K562 (cell line): Measurements from ENCODE around the gene GLB1L2. TPM values are rescaled to one million over a fixed set of nuclear protein-coding genes. Genes with fewer than 3 reads are reported as not detected.

Experiments used
- ATAC-seq: fragments of 200-7000 bp; cut with Tn5 transposase; 3 replicates; pipeline ENCODE4 v1.9.1; 2020; ENCODE audit warnings: moderate library complexity
- BruUV-seq: library from RNA; stranded (reverse); fragments of 400-500 nt; replicated peaks from 2 replicates; lab custom pipeline; 2021; lab: Mats Ljungman, UMichigan
- CTCF ChIA-PET: fragments of 300-600 bp; formaldehyde crosslinking; extraction: SDS; loops from one replicate; lab custom pipeline; 2021; ENCODE audit warnings: low intra/inter-chr PET ratio; lab: Yijun Ruan, JAX
- POLR2A ChIA-PET: fragments of 300-600, 350-650 bp; sonication (Branson Sonifier 250); formaldehyde crosslinking; extraction: SDS; loops from one replicate; lab custom pipeline; 2021; ENCODE audit warnings: antibody characterized with exemption, inconsistent platforms; lab: Yijun Ruan, JAX
- DNase-seq, 4 experiments: peaks; one replicate each; pipeline versions ENCODE4 v3.0.0 to v3.0.0-alpha.2; 2011 to 2018; ENCODE audit warnings: low spot score in 3 of 4, mixed read lengths in 3 of 4; ENCODE audit errors: extremely low read depth in 1 of 4
- FAIRE-seq: peaks from 2 replicates; lab custom pipeline; 2011; peaks lifted over from hg19 to GRCh38; lab: Jason Lieb, UNC
- H2AFZ ChIP-seq: 2 replicates; pipeline ENCODE4 v1.6.0; 2011; ENCODE audit warnings: low read depth, low read length, control low read depth, inconsistent platforms
- H3K27ac ChIP-seq: fragments of 200-600 bp; 3 replicates; pipeline ENCODE4 v1.8.0; 2011; ENCODE audit warnings: low read depth, mild to moderate bottlenecking, control low read depth, inconsistent platforms, low read length, moderate library complexity, mixed read lengths; ENCODE audit errors: extremely low read depth
- H3K27me3 ChIP-seq, 2 experiments: fragments of 300-600 bp in 1 of 2; 2 replicates in 1 of 2; 3 replicates in 1 of 2; pipeline versions ENCODE4 v1.6.0 to v1.8.0; 2011; ENCODE audit warnings: inconsistent platforms in 2 of 2, low read length in 2 of 2, mild to moderate bottlenecking in 1 of 2, mixed read lengths in 1 of 2, moderate library complexity in 1 of 2; ENCODE audit not compliant: control insufficient read depth in 2 of 2, insufficient read depth in 2 of 2
- H3K36me3 ChIP-seq: fragments of 300-600 bp; 3 replicates; pipeline ENCODE4 v1.8.0; 2011; ENCODE audit warnings: mild to moderate bottlenecking, low read length, inconsistent platforms; ENCODE audit not compliant: control insufficient read depth, insufficient read depth
- H3K4me1 ChIP-seq, 2 experiments: fragments of 200-600 bp in 1 of 2; replicated peaks in 1 of 2; 2 replicates in 1 of 2; 3 replicates in 1 of 2; pipeline versions ENCODE4 v1.5.1 to v1.8.0; 2011; ENCODE audit warnings: inconsistent platforms in 2 of 2, low read length in 2 of 2, mild to moderate bottlenecking in 1 of 2, mixed read lengths in 1 of 2, moderate library complexity in 1 of 2; ENCODE audit not compliant: control insufficient read depth in 2 of 2, insufficient read depth in 2 of 2
- H3K4me2 ChIP-seq: 2 replicates; pipeline ENCODE4 v1.6.1; 2011; ENCODE audit warnings: low read length, control low read depth, inconsistent platforms, mixed read lengths; ENCODE audit not compliant: insufficient read depth
- H3K4me3 ChIP-seq: fragments of 200-600 bp; sonication (generic), shearing (Covaris generic); 2 replicates; pipeline ENCODE4 v1.5.1; 2016; ENCODE audit warnings: control low read depth, inconsistent platforms
- H3K79me2 ChIP-seq: fragments of 200-600 bp; 3 replicates; pipeline ENCODE4 v1.8.0; 2011; ENCODE audit warnings: low read length, inconsistent platforms; ENCODE audit not compliant: control insufficient read depth, insufficient read depth
- H3K9ac ChIP-seq, 2 experiments: 2 replicates each; pipeline versions ENCODE4 v1.6.0 to v1.6.1; 2011; ENCODE audit warnings: low read depth in 2 of 2, low read length in 2 of 2, control low read depth in 1 of 2, inconsistent platforms in 1 of 2, mild to moderate bottlenecking in 1 of 2, mixed read lengths in 1 of 2; ENCODE audit not compliant: insufficient read depth in 1 of 2
- H3K9me1 ChIP-seq: one replicate; pipeline ENCODE4 v1.6.0; 2011; ENCODE audit warnings: inconsistent platforms, mild to moderate bottlenecking, low read length, moderate library complexity; ENCODE audit not compliant: control insufficient read depth, insufficient read depth
- H3K9me3 ChIP-seq: replicated peaks from 2 replicates; pipeline ENCODE4 v1.5.1; 2011; ENCODE audit warnings: low read depth, low read length, inconsistent platforms; ENCODE audit not compliant: control insufficient read depth, insufficient read depth
- H4K20me1 ChIP-seq: replicated peaks from 2 replicates; pipeline ENCODE4 v1.6.1; 2011; ENCODE audit warnings: low read length, inconsistent platforms, mixed read lengths; ENCODE audit not compliant: control insufficient read depth, insufficient read depth
- KLF13 ChIP-seq: fragments of 450-650 bp; IDR thresholded peaks from 2 replicates; pipeline ENCODE4 v1.6.1; 2016; ENCODE audit warnings: missing genetic modification characterization, low read depth, mild to moderate bottlenecking, missing compliant biosample characterization, moderate library complexity, borderline replicate concordance
- TAF15 ChIP-seq: fragments of 200-400 bp; formaldehyde crosslinking; IDR thresholded peaks from 2 replicates; pipeline ENCODE4 v1.6.1; 2017; ENCODE audit warnings: mild to moderate bottlenecking, low read depth, low read length, moderate library complexity
- WGBS: fragments of 100-300 bp; shearing (Covaris generic); methylation state at CpG from one replicate; pipeline ENCODE4 v1.1.6; 2016; ENCODE audit warnings: low coverage, mixed read lengths; ENCODE audit not compliant: insufficient coverage; ENCODE audit errors: missing lambda C conversion rate; 5-methylcytosine and 5-hydroxymethylcytosine counted together
- in situ Hi-C: fragments of 300-500 bp; cut with MboI; formaldehyde crosslinking; loops from 4 replicates; pipeline ENCODE4 v1.15.0; 2018; ENCODE audit warnings: inconsistent platforms, mixed read lengths
- intact Hi-C: fragments of 100-400 bp; cut with micrococcal nuclease; formaldehyde crosslinking; loops from 2 replicates; pipeline ENCODE4 v1.14.2; 2022
- polyA plus RNA-seq, 8 experiments: library from polyadenylated mRNA; depleted of rRNA in 4 of 8; stranded (reverse) in 5 of 8; unstranded in 3 of 8; fragments of >200 nt; fragmentation: Nextera tagmentation in 2 of 8; fragmentation: Illumina TruSeq in 1 of 8; extraction: Ambion mirVana in 2 of 8; extraction: Trizol in 1 of 8; gene quantifications; 2 replicates each; pipeline versions ENCODE4 v1.2.1 to v1.2.3, GENCODE V29; 2011 to 2014; ENCODE audit warnings: inconsistent platforms in 1 of 8, missing spikeins in 1 of 8
- total RNA-seq, 7 experiments: library from RNA; depleted of rRNA in 6 of 7; stranded (reverse); fragments of >200 nt in 6 of 7; fragmentation: Illumina TruSeq in 2 of 7; extraction: Trizol in 2 of 7; gene quantifications; 2 replicates each; pipeline versions ENCODE4 v1.2.1 to v1.2.3, GENCODE V29; 2011 to 2021; ENCODE audit warnings: low replicate concordance in 1 of 7
- TF ChIP-seq, protein P1 (sequence below): sonication (generic); formaldehyde crosslinking; IDR thresholded peaks from 2 replicates; pipeline ENCODE4 v1.8.0; 2022; ENCODE audit warnings: missing genetic modification reagents, mild to moderate bottlenecking, moderate library complexity, borderline replicate concordance

Gene GLB1L2
- total and polyA plus RNA-seq, 9 of the 15 experiments (the other 6 are each of a cell fraction or from before 2014, with no cell fraction given), result 0.84 to 21.4 (median 13.8) TPM

DNA sequence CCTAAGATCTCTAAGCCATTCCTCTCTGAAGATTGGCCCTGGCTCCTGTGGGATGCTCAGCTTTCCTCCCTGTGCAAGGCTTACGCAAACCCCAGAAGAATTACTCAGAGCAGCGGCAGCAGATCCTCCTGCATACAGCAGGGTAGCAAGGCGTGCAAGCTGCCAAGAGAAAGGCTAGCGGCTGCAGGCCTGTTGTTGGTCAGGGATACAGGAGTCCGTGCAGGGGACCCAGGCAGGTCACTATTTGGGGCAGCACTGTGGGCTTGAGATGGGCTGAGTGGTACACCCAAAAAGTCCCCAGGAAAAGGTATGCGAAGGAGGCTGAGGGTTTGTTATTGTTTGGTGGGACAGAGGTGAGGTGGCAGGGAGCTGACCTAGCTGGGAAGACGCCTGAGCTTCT is 1.5 kb downstream of the GLB1L2 start:
- no TSS peak for BruUV-seq
- H3K9ac ChIP-seq, result no peak overlapping the region
- intact Hi-C loops, result no loop called here
- H3K4me1 ChIP-seq, result peaks cover 8 to 13% of the 10 kb centered on the region in 2 experiments; a peak in 4 of 5 replicates
- FAIRE-seq (no peak), DNase-seq (no peak), ATAC-seq (no peak)
- CTCF ChIA-PET, result no interaction called here
- no peaks in the 10 kb centered on the region for H3K9me3 ChIP-seq
- TF ChIP-seq KLF13 (tag), result no peak
- POLR2A ChIA-PET, result interaction anchor here (1.2 kb wide), 1 partner anchor 10 kb away, joined by 3 read pairs; no protein-coding TSS in a partner anchor
- peaks cover 4 to 5% of the 10 kb centered on the region in 2 experiments; a peak in 3 of 5 replicates for H3K27me3 ChIP-seq
- H3K9me1 ChIP-seq, result no peaks in the 10 kb centered on the region
- H4K20me1 ChIP-seq, result no peaks in the 10 kb centered on the region
- no peaks in the 10 kb centered on the region for H3K36me3 ChIP-seq
- no peak overlapping the region for H3K27ac ChIP-seq
- in situ Hi-C loops, result no loop called here
- no peak overlapping the region for H3K4me3 ChIP-seq
- H2AFZ ChIP-seq, result no peak overlapping the region
- 0 out of 3 replicates have a peak, but pooled peaks cover 2% of the 10 kb centered on the region for H3K79me2 ChIP-seq
- no peak overlapping the region for H3K4me2 ChIP-seq
- WGBS, result 72% methylated on average over 7 of the region's 7 CpGs

DNA sequence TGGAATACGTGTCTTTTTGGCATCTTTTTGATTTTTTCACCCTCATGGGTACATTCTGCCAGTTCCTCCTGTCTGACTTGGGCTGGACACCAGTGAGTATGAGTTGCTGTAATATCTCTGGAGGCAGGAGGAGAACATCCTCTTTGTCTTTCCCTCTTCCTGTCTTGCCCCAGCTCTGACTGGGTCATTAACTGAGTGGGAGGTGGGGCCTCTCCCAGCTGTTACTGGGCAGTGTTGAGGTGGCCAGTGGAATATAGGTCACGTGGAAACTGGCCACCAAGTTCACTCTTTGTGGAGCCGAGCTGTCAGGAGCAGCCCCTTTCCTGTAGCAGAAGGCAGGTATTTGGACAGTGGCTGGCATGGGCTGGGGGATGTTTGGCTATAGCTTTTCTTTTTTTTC is 2.2 kb downstream of the GLB1L2 start:
- Histone ChIP-seq H4K20me1 (no peaks in the 10 kb centered on the region), H2AFZ (no peak overlapping the region), H3K4me3 (no peak overlapping the region), H3K9me3 (no peaks in the 10 kb centered on the region), H3K4me1 (peaks cover 8% of the 10 kb centered on the region in 2 experiments; a peak in 3 of 5 replicates), H3K79me2 (0 out of 3 replicates have a peak, but pooled peaks cover 2% of the 10 kb centered on the region), H3K36me3 (no peaks in the 10 kb centered on the region), H3K27ac (no peak overlapping the region), H3K27me3 (peaks cover 4 to 5% of the 10 kb centered on the region in 2 experiments; a peak in 3 of 5 replicates), H3K9me1 (no peaks in the 10 kb centered on the region), H3K9ac (no peak overlapping the region), H3K4me2 (no peak overlapping the region)
- 58% methylated on average over 2 of the region's 3 CpGs for WGBS
- DNase-seq, result no peak
- intact Hi-C loops, result no loop called here
- ATAC-seq, result no peak
- no peak for TF ChIP-seq TAF15
- TF ChIP-seq, protein P1, sequence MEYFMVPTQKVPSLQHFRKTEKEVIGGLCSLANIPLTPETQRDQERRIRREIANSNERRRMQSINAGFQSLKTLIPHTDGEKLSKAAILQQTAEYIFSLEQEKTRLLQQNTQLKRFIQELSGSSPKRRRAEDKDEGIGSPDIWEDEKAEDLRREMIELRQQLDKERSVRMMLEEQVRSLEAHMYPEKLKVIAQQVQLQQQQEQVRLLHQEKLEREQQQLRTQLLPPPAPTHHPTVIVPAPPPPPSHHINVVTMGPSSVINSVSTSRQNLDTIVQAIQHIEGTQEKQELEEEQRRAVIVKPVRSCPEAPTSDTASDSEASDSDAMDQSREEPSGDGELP, result peak; percentile 33; the same call in 1 of the 2 replicates
- no TSS peak for BruUV-seq
- no peak for FAIRE-seq
- in situ Hi-C loops, result no loop called here
- CTCF ChIA-PET, result no interaction called here
- POLR2A ChIA-PET, result interaction anchor here (1.2 kb wide), 1 partner anchor 10 kb away, joined by 3 read pairs; no protein-coding TSS in a partner anchor
